PC-3 (cell line): ENCODE data around the gene BDKRB2.

Experiments used
- EZH2 ChIP-seq: fragments of 300-600 bp; sonication (generic); IDR thresholded peaks from one replicate; pipeline ENCODE4 v1.6.1; 2017; ENCODE audit warnings: antibody characterized with exemption, mild to moderate bottlenecking, low read length; ENCODE audit not compliant: unreplicated experiment
- EZH2phosphoT487 ChIP-seq: fragments of 300-600 bp; sonication (generic); IDR thresholded peaks from 2 replicates; pipeline ENCODE4 v1.6.1; 2018; ENCODE audit warnings: mild to moderate bottlenecking, antibody characterized with exemption, low read length, borderline replicate concordance
- TF ChIP-seq, protein P1 (sequence below): fragments of 300-600 bp; sonication (generic); conservative IDR thresholded peaks from 2 replicates; pipeline ENCODE4 v1.5.1; 2017; ENCODE audit warnings: antibody characterized with exemption, low read depth, mild to moderate bottlenecking, low read length

DNA sequence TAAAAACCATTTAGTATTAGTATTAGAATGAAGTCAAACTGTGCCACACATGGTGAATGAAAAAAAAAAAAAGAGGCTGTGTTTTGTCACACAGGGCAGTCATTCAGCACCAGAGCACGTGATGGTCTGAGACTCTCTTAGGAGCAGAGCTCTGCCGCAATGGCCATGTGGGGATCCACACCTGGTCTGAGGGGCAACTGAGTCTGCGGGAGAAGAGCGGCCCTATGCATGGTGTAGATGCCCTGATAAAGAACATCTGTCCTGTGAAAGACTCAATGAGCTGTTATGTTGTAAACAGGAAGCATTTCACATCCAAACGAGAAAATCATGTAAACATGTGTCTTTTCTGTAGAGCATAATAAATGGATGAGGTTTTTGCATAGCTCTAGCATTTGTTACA is 39.1 kb downstream of the BDKRB2 start:
- TF ChIP-seq EZH2phosphoT487 (no peak), EZH2 (no peak)
- TF ChIP-seq, protein P1, sequence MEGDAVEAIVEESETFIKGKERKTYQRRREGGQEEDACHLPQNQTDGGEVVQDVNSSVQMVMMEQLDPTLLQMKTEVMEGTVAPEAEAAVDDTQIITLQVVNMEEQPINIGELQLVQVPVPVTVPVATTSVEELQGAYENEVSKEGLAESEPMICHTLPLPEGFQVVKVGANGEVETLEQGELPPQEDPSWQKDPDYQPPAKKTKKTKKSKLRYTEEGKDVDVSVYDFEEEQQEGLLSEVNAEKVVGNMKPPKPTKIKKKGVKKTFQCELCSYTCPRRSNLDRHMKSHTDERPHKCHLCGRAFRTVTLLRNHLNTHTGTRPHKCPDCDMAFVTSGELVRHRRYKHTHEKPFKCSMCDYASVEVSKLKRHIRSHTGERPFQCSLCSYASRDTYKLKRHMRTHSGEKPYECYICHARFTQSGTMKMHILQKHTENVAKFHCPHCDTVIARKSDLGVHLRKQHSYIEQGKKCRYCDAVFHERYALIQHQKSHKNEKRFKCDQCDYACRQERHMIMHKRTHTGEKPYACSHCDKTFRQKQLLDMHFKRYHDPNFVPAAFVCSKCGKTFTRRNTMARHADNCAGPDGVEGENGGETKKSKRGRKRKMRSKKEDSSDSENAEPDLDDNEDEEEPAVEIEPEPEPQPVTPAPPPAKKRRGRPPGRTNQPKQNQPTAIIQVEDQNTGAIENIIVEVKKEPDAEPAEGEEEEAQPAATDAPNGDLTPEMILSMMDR = no peak
